K562 (cell line): ENCODE measurements around the gene CCDC137. TPM values are rescaled to one million over a fixed set of nuclear protein-coding genes. Genes with fewer than 3 reads are reported as not detected.
A peak's percentile ranks its signal among the peaks of the same experiment; 100 is the strongest.

Experiments used
- ATF6 ChIP-seq: sonication (generic); formaldehyde crosslinking; IDR thresholded peaks from 2 replicates; pipeline ENCODE4 v1.4.0; 2020; ENCODE audit warnings: mild to moderate bottlenecking, missing genetic modification reagents
- CREB5 ChIP-seq: fragments of 250-450 bp; sonication (Bioruptor Pico); IDR thresholded peaks from 2 replicates; pipeline ENCODE4 v1.5.0; 2020; ENCODE audit warnings: mild to moderate bottlenecking
- ESRRA ChIP-seq: fragments of 450-650 bp; IDR thresholded peaks from 2 replicates; pipeline ENCODE4 v1.6.1; 2014; ENCODE audit warnings: low read depth, mild to moderate bottlenecking, moderate library complexity, borderline replicate concordance
- ESRRB ChIP-seq: fragments of 250-450 bp; sonication (Bioruptor Pico); IDR thresholded peaks from 2 replicates; pipeline ENCODE4 v1.5.0; 2020; ENCODE audit warnings: mild to moderate bottlenecking, moderate library complexity, borderline replicate concordance
- ETV1 ChIP-seq: fragments of 450-650 bp; conservative IDR thresholded peaks from 2 replicates; pipeline ENCODE4 v1.6.1; 2016; ENCODE audit warnings: missing genetic modification characterization, control low read depth, low read depth, missing compliant biosample characterization
- HOMEZ ChIP-seq: fragments of 250-450 bp; sonication (Bioruptor Pico); IDR thresholded peaks from 2 replicates; pipeline ENCODE4 v1.4.0; 2020; ENCODE audit warnings: mild to moderate bottlenecking, moderate library complexity
- JUN ChIP-seq, 2 experiments: sonication (generic) in 1 of 2; formaldehyde crosslinking in 1 of 2; IDR thresholded peaks; 2 replicates each; pipeline versions ENCODE4 v1.6.1 to v1.8.0; 2012 to 2022; ENCODE audit warnings: borderline replicate concordance in 2 of 2, mild to moderate bottlenecking in 2 of 2, improper control_type of control experiment in 1 of 2, low read depth in 1 of 2, low read length in 1 of 2, missing genetic modification reagents in 1 of 2
- KAT7 ChIP-seq: sonication (generic); formaldehyde crosslinking; IDR thresholded peaks from 2 replicates; pipeline ENCODE4 v1.8.0; 2022; ENCODE audit warnings: missing genetic modification reagents, mild to moderate bottlenecking, borderline replicate concordance
- KLF13 ChIP-seq: fragments of 450-650 bp; IDR thresholded peaks from 2 replicates; pipeline ENCODE4 v1.6.1; 2016; ENCODE audit warnings: missing genetic modification characterization, low read depth, mild to moderate bottlenecking, missing compliant biosample characterization, moderate library complexity, borderline replicate concordance
- MECOM ChIP-seq: fragments of 250-450 bp; sonication (Bioruptor Pico); IDR thresholded peaks from 2 replicates; pipeline ENCODE4 v1.8.0; 2022; ENCODE audit warnings: inconsistent platforms
- NFE2 ChIP-seq: IDR thresholded peaks from 2 replicates; pipeline ENCODE4 v1.6.1; 2014; ENCODE audit warnings: antibody characterized with exemption, low read depth
- PHF8 ChIP-seq: fragments of 200-600 bp; sonication (generic); IDR thresholded peaks from 2 replicates; pipeline ENCODE4 v1.6.1; 2012; ENCODE audit warnings: mixed run types, mild to moderate bottlenecking, inconsistent platforms, low read length, moderate library complexity, borderline replicate concordance
- PPARD ChIP-seq: fragments of 250-450 bp; sonication (Bioruptor Pico); IDR thresholded peaks from 2 replicates; pipeline ENCODE4 v1.8.0; 2022; ENCODE audit warnings: inconsistent platforms, mild to moderate bottlenecking, moderate library complexity
- PTBP1 ChIP-seq: fragments of 200-400 bp; formaldehyde crosslinking; IDR thresholded peaks from 2 replicates; pipeline ENCODE4 v1.6.1; 2017; ENCODE audit warnings: low read depth, low read length
- PTTG1 ChIP-seq: fragments of 450-650 bp; IDR thresholded peaks from 2 replicates; pipeline ENCODE4 v1.6.1; 2016; ENCODE audit warnings: low read depth, mild to moderate bottlenecking, missing genetic modification characterization, missing compliant biosample characterization
- SIN3A ChIP-seq, 2 experiments: fragments of 150-350 bp in 1 of 2; IDR thresholded peaks; 2 replicates each; pipeline ENCODE4 v1.6.1; 2011 to 2016; ENCODE audit warnings: borderline replicate concordance in 2 of 2, low read depth in 2 of 2, low read length in 2 of 2, mild to moderate bottlenecking in 2 of 2, moderate library complexity in 2 of 2; ENCODE audit not compliant: control insufficient read depth in 1 of 2
- SIX5 ChIP-seq, 2 experiments: IDR thresholded peaks; 2 replicates each; pipeline ENCODE4 v1.6.1; 2011; ENCODE audit warnings: low read length in 2 of 2, borderline replicate concordance in 1 of 2, low read depth in 1 of 2, mild to moderate bottlenecking in 1 of 2, moderate library complexity in 1 of 2; ENCODE audit not compliant: insufficient read depth in 1 of 2
- ZNF140 ChIP-seq: fragments of 250-450 bp; sonication (Bioruptor Pico); IDR thresholded peaks from 2 replicates; pipeline ENCODE4 v1.8.0; 2021; ENCODE audit warnings: moderate library complexity, mild to moderate bottlenecking, inconsistent platforms
- ZNF507 ChIP-seq: conservative IDR thresholded peaks from 2 replicates; pipeline ENCODE4 v1.6.1; 2017; ENCODE audit warnings: missing genetic modification characterization, missing compliant biosample characterization
- ZNF766 ChIP-seq: fragments of 200-800 bp; sonication (Bioruptor generic); conservative IDR thresholded peaks from 2 replicates; pipeline ENCODE4 v1.6.1; 2016; ENCODE audit warnings: missing genetic modification characterization, missing compliant biosample characterization
- polyA plus RNA-seq, 8 experiments: library from polyadenylated mRNA; depleted of rRNA in 4 of 8; stranded (reverse) in 5 of 8; unstranded in 3 of 8; fragments of >200 nt; fragmentation: Nextera tagmentation in 2 of 8; fragmentation: Illumina TruSeq in 1 of 8; extraction: Ambion mirVana in 2 of 8; extraction: Trizol in 1 of 8; gene quantifications; 2 replicates each; pipeline versions ENCODE4 v1.2.1 to v1.2.3, GENCODE V29; 2011 to 2014; ENCODE audit warnings: inconsistent platforms in 1 of 8, missing spikeins in 1 of 8
- total RNA-seq, 7 experiments: library from RNA; depleted of rRNA in 6 of 7; stranded (reverse); fragments of >200 nt in 6 of 7; fragmentation: Illumina TruSeq in 2 of 7; extraction: Trizol in 2 of 7; gene quantifications; 2 replicates each; pipeline versions ENCODE4 v1.2.1 to v1.2.3, GENCODE V29; 2011 to 2021; ENCODE audit warnings: low replicate concordance in 1 of 7

Gene CCDC137
- total and polyA plus RNA-seq, 9 of the 15 experiments (the other 6 are each of a cell fraction or from before 2014, with no cell fraction given), result 2.3 to 68.1 (median 38.3) TPM

- TF ChIP-seq ESRRB (CRISPR knock-in tag) (peak; percentile 79; the same call in 1 of the 2 replicates), SIN3A (IDR thresholded peaks at IDR 0.05; ENCODE audit: borderline replicate concordance in 2 of 2, control insufficient read depth in 1 of 2, low read depth in 2 of 2, low read length in 2 of 2) (0 out of 4 replicates have a peak, but pooled peaks of 1 of the 2 experiments have one; percentile 54), ZNF140 (CRISPR knock-in tag) (0 out of 2 replicates have a peak, but pooled peaks have one; percentile 20), JUN (IDR thresholded peaks at IDR 0.05; ENCODE audit: borderline replicate concordance, low read depth, low read length) (0 out of 2 replicates have a peak, but pooled peaks have one; percentile 29), JUN (CRISPR knock-in tag; IDR thresholded peaks at IDR 0.05; ENCODE audit: borderline replicate concordance) (no peak), ETV1 (tag) (0 out of 2 replicates have a peak, but pooled peaks have one; percentile 40), CREB5 (peak; percentile 41; the same call in 1 of the 2 replicates), HOMEZ (CRISPR knock-in tag) (peak; percentile 25; the same call in 1 of the 2 replicates), PTBP1 (no peak), ATF6 (no peak), NFE2 (no peak), MECOM (CRISPR knock-in tag) (peak; percentile 67; the same call in 1 of the 2 replicates), SIX5 (IDR thresholded peaks at IDR 0.05; ENCODE audit: borderline replicate concordance in 1 of 2, insufficient read depth in 1 of 2, low read depth in 1 of 2, low read length in 2 of 2) (no peak), ZNF507 (no peak), KAT7 (CRISPR knock-in tag) (no peak; the same call in 1 of the 2 replicates), PHF8 (no peak), PTTG1 (tag) (peak; percentile 68), KLF13 (peak; percentile 85; the same call in 1 of the 2 replicates), ZNF766 (peak; percentile 91), PPARD (CRISPR knock-in tag) (no peak), ESRRA (no peak)
Observed at GRCh38 chr17:81665205-81666091, 1.1 kb upstream of the CCDC137 start (continued).
